GM12892 (cell line): ENCODE data around the gene GUCY2C. TPM values are rescaled to one million over a fixed set of nuclear protein-coding genes. Genes with fewer than 3 reads are reported as not detected.
"Not testable (repeated sequence)": the region's sequence is repeated elsewhere in the genome, so short reads cannot be mapped to it uniquely, and the experiment has no call there.

Source experiments
- DNase-seq: peaks from one replicate; pipeline ENCODE4 v3.0.0; 2011; ENCODE audit not compliant: insufficient read length
- FAIRE-seq: peaks from 2 replicates; lab custom pipeline; 2011; peaks lifted over from hg19 to GRCh38; lab: Jason Lieb, UNC
- POLR2A ChIP-seq: IDR thresholded peaks from 2 replicates; pipeline ENCODE4 v1.6.1; 2011; ENCODE audit warnings: low read depth, low read length, control low read depth
- POLR2AphosphoS5 ChIP-seq: IDR thresholded peaks from 2 replicates; pipeline ENCODE4 v1.6.1; 2011; ENCODE audit warnings: low read depth, low read length, control low read depth
- TAF1 ChIP-seq: IDR thresholded peaks from 2 replicates; pipeline ENCODE4 v1.6.1; 2011; ENCODE audit warnings: low read depth, mild to moderate bottlenecking, control low read depth, low read length, borderline replicate concordance
- polyA plus RNA-seq: library from polyadenylated mRNA; unstranded; fragments of >200 nt; gene quantifications from one replicate; pipeline ENCODE4 v1.2.1, GENCODE V29; 2012; ENCODE audit warnings: missing spikeins, inconsistent platforms; ENCODE audit not compliant: missing spikeins

The GUCY2C gene
- polyA plus RNA-seq = 0.23 TPM

GRCh38 chr12:14696265-14696741 is at the start of gene GUCY2C:
GUCY2C (minus strand) TSS chr12:14696599; CDS start chr12:14696448, 151 bp downstream.
- FAIRE-seq = no peak
- no peak for DNase-seq
- TF ChIP-seq TAF1 = no peak
- no peak for TF ChIP-seq POLR2A
- no peak for TF ChIP-seq POLR2AphosphoS5

- DNase-seq (no peak), FAIRE-seq (no peak)
- TF ChIP-seq POLR2A (no peak), TAF1 (no peak), POLR2AphosphoS5 (no peak)
These were observed 46.7 kb upstream of the GUCY2C start for GRCh38 chr12:14743061-14743460.

- FAIRE-seq (no peak), DNase-seq (no peak)
- TF ChIP-seq TAF1 = no peak
These were observed 45.5 kb upstream of the GUCY2C start for GRCh38 chr12:14741942-14742341.

GRCh38 chr12:14741153-14741552 is 44.8 kb upstream of the GUCY2C start:
- TF ChIP-seq POLR2A (no peak), TAF1 (no peak), POLR2AphosphoS5 (no peak)
- DNase-seq = no peak
- FAIRE-seq = no peak

DNA sequence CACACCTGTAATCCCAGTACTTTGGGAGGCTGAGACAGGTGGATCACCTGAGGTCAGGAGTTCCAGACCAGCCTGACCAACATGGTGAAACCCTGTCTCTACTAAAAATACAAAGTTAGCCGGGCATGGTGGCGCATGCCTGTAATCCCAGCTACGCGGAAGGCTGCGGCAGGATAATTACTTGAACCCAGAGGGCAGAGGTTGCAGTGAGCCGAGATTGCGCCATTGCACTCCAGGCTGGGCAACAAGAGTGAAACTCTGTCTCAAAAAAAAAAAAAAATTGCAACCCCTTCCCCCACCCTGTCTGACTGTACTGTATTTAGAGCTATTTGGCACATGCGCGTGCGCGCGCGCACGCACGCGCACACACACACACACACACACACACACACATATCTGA is 40.0 kb upstream of the GUCY2C start:
- DNase-seq, FAIRE-seq: not testable (repeated sequence)

DNA sequence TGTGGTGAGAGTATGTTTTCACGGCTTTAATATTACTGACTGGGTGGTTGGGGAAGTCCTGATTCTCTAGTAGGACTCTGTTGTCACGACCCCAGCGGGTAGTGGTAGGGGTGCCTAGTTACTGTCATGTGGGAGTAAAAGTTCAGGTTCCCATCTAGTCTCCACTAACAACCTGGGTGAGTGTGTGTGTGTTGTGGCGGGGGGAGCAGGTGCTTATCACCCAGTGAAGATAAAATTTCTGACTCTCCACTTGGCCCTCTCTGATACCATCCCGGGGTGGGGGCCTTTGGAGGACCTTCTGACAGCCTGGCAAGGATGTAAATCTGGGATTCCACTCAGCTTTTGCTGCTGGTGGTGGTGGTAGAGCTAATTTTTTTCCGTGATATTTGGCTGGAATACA is 35.4 kb upstream of the GUCY2C start:
- TF ChIP-seq POLR2A (no peak), TAF1 (no peak), POLR2AphosphoS5 (no peak)
- no peak for FAIRE-seq
- DNase-seq = no peak

DNA sequence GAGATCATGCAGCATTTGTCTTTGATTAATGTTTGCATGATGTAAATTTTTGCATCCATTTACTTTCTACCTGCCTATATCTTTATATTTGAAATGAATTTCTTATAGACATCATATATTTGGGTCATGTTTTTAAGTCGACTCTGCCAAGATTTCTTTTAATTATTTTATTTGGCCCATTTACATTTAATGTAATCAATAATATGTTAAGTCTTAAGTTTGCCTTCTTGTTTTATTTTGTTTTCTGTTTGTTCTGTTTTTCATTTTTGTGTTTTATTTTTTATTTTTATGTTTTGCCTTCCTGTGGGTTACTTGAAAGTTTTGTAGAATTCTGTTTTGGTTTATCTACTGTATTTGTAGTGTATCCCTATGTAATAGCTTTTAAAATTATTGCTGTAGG is 33.2 kb upstream of the GUCY2C start:
- DNase-seq = no peak
- TF ChIP-seq TAF1 (no peak), POLR2A (no peak)
- FAIRE-seq = no peak

GRCh38 chr12:14723763-14724162 is 27.4 kb upstream of the GUCY2C start:
- no peak for DNase-seq

GRCh38 chr12:14716848-14717444 is 20.5 kb upstream of the GUCY2C start:
- TF ChIP-seq POLR2A (no peak), TAF1 (no peak), POLR2AphosphoS5 (no peak)
- peak; percentile 21 for DNase-seq
- FAIRE-seq = peak; percentile 54

More at GRCh38 chr12:14723763-14724162, 27.4 kb upstream of the GUCY2C start:
- FAIRE-seq = peak; percentile 92
- TF ChIP-seq POLR2A (no peak), POLR2AphosphoS5 (no peak), TAF1 (no peak)

- no peak for DNase-seq
- FAIRE-seq = no peak
- TF ChIP-seq POLR2A = no peak
- TF ChIP-seq TAF1 = no peak
- TF ChIP-seq POLR2AphosphoS5 = no peak
These were observed 18.0 kb upstream of the GUCY2C start for GRCh38 chr12:14714437-14714836.

GRCh38 chr12:14710632-14711320 is 14.4 kb upstream of the GUCY2C start:
- TF ChIP-seq POLR2A (no peak), POLR2AphosphoS5 (no peak), TAF1 (no peak)
- no peak for FAIRE-seq
- DNase-seq = no peak

GRCh38 chr12:14701809-14702568 is 5.6 kb upstream of the GUCY2C start:
- no peak for DNase-seq
- TF ChIP-seq POLR2A = no peak
- no peak for TF ChIP-seq POLR2AphosphoS5
- no peak for TF ChIP-seq TAF1
- FAIRE-seq = no peak
